HG03558 (cell line): ENCODE measurements around the gene TMCC3.
"Not testable (repeated sequence)": the region's sequence is repeated elsewhere in the genome, so short reads cannot be mapped to it uniquely, and the experiment has no call there.

Experiments used
- ATAC-seq: cut with Tn5 transposase; IDR thresholded peaks from one replicate; pipeline ENCODE4 v1.9.1; 2021; ENCODE audit warnings: moderate number of reproducible peaks; ENCODE audit not compliant: unreplicated experiment; ENCODE audit errors: extremely low read depth

The TMCC3 gene, protein sequence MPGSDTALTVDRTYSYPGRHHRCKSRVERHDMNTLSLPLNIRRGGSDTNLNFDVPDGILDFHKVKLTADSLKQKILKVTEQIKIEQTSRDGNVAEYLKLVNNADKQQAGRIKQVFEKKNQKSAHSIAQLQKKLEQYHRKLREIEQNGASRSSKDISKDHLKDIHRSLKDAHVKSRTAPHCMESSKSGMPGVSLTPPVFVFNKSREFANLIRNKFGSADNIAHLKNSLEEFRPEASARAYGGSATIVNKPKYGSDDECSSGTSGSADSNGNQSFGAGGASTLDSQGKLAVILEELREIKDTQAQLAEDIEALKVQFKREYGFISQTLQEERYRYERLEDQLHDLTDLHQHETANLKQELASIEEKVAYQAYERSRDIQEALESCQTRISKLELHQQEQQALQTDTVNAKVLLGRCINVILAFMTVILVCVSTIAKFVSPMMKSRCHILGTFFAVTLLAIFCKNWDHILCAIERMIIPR

DNA sequence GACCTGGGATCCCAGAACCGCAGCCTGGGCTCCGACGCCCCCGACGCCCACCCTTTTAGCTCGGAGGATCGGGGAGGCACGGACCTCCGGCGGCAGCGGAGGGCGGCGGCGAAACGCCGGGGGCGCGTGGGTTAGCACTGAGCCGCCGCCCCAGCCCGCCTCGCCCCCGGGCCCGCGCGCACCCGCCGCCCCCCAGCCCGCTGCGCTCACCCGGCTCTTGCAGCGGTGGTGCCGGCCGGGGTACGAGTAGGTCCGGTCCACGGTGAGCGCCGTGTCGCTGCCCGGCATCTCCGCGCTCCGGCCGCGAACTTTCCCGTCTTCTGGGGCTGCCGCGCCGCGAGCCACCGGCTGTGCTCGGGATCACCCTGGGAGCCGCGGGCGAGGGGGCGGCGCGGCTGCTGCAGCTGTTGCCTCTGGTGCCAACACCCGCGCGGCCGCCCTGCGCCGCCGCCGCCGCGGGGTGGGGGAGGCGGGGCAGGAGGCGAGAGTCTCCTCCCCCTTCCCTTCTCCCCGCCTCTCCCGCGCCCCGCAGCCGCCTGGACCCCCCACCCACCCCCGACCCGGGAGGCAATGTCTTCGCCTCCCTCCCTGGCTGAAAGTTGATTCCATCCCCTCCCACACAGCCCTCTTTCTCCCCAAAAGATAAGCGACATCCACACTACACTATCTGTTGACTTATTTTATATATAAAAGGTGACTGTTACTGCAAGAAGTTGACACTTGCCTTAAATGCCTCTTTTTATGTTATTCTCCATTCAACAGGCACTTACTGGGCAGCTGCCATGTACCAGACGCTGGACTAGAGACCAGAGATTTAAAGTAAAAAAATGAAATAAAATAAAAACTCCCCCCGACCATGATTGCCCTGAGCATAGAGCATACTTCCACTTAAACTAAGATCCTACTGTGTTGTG lies at the start of gene TMCC3:
TSS of gene TMCC3 (minus strand) at position 415 of the 914 bp plus-strand sequence. CDS start at position 288, 127 bp downstream.
- ATAC-seq, result no peak

DNA sequence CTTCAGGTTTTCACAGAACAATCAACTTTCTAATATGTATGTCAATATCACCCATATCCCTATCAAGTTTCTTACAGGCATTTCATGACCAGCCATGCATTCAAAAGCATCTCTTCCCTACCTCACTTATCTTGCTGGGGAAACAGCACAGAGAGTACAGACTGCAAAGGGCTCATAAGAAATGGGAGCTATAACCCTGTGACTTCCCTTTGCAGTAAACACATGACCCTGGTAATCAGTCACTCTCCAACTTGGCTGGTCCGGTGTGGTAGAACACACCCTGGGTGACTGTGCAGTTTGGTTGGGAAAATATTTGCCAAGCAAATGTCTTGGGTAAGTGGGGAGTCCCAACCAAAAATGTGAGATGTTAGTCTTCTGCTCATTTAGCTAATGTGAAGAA lies 49.4 kb upstream of the TMCC3 start:
- ATAC-seq, result no peak

DNA sequence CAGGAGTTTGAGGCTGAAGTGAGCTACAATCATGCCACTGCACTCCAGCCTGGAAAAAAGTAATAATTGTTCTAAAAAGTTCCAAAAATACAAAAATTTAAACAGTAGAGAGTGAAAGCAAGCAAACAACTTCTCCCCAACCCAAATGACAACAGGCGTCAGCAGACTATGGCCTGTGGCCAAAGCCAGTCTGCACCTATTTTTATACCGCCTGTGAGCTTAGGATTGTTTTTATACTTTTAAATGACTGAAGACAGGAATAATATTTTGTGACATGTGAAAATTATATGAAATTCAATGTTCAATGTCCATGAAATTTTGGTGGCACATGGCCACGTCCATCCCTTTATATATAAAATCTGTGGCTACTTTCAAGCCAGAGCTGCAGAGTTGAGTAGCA lies 48.2 kb upstream of the TMCC3 start:
- ATAC-seq, result no peak

DNA sequence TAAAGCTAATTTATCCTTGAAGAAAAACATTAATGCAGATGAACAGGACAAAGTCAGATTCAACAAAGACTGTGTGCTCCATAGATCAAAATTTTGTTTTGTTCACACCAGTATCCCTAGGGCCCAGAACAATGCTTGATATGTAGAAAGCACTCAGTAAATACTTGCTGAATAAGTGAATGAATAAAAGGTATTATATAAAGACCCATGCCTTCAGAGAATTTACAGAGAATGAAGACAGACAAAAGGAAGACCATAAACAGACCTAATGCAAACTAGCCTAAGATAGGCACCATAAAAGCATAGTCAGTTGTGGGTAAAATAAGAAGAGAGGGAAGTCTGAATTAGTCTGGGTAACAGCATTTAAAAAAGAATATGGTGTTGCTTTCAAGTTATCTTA lies 47.3 kb upstream of the TMCC3 start:
- ATAC-seq, result no peak

DNA sequence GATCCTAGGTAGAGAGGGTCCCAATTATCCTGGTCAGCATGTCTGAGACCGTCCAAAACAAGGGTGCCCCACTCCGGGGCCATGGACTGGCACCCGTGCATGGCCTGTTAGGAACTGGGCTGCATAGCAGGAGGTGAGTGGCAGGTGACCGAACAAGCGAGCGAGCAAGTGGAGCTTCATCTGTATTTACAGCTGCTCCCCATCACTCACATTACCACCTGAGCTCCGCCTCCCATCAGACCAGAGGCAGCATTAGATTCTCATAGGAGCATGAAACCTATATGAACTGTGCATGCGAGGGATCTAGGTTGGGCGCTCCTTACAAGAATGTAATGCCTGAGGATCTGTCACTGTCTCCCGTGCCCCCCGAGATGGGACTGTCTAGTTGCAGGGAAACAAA lies 44.4 kb upstream of the TMCC3 start:
- no peak for ATAC-seq

DNA sequence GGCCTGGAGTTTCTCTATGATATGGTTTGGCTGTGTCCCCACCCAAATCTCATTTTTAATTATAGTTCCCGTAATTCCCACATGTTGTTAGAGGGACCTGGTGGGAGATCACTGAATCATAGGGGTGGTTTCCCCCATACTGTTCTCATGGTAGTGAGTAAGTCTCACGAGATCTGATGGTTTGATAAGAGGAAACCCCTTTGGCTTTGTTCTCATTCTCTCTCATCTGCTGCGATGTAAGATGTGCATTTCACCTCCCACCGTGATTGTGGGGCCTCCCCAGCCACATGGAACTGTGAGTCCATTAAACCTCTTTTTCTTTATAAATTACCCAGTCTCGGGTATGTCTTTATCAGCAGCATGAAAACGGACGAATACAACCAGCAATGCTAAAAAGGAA lies 42.5 kb upstream of the TMCC3 start:
- not testable (repeated sequence) for ATAC-seq

DNA sequence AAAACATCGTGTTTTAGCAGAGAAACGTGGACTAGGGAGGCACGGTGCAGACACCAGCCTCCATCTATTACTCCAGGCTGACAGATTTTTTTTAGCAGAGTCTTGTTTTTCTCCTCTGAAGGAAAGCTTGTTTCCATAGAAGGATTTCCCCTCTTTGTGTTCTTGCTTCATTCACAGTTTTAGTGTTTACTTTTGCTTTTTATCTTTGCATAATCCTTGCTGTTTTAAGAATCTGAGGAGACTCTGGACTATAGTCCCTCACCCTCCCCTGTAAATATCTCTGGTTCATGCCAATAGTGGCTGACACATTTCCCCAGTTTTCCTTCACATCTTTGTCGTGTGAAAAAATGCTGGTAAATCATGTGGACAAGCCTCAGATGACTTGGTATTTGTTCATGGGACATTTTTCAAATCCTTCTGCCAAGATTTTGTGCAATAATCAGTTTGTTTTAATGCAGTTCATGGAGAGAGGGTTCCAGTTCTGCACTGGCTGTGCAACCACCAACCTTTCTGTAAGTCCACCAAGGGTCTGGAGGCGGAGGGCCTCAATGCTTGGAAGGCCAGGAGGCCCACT lies 39.9 kb upstream of the TMCC3 start:
- ATAC-seq, result no peak

DNA sequence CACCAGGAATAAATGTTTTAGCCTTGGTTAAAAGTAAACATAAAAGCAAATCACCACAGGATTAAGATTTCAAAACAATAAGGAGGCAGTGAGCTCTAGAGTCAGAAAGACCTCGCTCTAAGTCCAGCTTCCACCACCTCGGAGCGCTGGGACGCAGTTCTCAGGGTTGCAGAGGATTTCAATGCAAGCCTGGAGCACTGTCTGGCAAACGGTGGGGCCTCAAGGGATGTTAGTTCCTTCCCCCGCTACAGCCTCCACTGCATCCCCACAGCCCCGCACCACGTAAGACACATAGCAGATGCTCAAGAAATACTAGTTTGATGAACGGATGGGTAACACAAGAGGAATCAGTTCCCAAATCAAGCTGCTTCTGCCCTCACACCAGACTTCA lies 39.3 kb upstream of the TMCC3 start:
- ATAC-seq, result no peak

DNA sequence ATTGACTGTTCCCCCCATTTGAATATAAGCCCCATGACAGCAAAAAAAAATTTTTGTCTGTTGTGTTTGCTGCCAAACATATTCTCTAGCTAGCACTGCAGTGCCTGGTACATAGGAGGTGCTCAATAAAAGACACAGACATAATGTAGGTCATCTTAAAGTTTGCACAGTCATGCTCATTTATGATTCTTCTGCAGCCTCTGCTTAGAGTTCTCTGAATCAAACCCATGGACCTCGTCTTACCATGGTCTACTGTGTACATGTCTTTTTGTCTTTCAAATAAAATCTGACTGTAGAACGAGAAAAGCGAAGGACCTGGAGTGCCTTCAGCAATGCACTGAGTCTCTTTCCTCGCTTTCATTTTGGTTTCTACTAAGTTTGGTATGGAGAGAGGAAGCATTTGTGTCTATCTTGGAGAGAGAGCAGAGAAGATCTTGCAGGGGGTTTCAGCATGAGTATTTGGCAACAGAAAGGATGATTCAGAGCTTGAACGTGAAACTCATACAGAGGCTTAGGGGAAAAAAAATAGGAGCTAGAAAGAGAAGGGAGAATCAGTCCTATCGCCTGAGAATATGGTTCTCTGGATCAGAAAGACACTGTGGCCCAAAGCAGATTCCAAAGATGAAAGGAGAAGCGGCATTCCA lies 38.8 kb upstream of the TMCC3 start:
- ATAC-seq, result no peak

DNA sequence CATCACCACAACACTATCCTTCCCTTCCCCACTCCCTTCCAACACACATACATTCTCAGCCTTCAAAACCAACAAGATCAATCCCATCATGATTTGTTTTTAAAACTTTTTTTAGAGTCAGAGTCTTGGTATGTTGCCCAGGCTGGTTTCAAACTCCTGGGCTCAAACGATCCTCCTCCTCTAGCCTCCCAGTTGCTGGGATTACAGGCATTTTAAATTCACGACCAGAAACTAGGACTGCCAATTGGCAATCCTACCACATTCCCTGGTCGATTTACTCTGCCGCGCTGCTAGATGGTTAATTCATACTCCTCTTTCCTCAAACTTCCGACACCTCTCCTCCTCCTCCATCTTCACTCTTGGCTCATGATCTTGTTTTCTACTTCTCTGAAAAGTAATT lies 37.5 kb upstream of the TMCC3 start:
- no peak for ATAC-seq

DNA sequence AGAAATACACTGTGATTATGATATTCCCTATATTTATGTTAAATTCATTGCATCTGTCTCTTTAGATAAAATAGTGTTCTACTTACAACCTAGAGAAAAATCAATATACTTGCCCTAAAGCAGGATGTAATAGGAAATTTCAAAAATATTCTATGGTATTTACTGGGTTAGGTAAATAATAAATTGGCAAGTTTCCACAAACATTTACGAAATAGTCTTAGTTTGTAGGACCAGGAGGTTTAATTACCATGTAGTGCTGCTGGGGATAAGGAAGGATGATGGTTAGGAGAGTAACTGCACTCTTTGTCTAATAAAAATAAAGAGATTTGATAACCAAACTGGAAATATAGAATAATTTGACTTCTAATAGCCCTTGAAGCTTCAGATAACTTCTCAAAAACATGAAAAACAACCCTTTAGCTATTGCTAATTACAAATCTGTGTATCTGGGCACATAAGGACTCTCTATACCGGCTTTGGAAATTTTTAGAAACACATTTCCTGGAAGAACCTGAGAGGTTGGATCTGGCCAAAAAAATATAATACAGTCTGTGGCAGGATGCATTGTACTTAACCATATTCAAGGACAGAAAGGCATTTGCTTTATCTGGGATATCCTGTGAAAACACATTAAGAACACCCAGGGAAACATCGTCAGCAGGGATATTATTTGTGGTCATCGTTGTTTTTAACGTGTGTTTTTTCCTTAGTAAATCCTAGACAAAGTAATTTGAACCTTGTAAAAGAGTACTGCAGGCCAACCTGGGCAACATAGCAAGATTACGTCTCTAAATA lies 36.7 kb upstream of the TMCC3 start:
- no peak for ATAC-seq

DNA sequence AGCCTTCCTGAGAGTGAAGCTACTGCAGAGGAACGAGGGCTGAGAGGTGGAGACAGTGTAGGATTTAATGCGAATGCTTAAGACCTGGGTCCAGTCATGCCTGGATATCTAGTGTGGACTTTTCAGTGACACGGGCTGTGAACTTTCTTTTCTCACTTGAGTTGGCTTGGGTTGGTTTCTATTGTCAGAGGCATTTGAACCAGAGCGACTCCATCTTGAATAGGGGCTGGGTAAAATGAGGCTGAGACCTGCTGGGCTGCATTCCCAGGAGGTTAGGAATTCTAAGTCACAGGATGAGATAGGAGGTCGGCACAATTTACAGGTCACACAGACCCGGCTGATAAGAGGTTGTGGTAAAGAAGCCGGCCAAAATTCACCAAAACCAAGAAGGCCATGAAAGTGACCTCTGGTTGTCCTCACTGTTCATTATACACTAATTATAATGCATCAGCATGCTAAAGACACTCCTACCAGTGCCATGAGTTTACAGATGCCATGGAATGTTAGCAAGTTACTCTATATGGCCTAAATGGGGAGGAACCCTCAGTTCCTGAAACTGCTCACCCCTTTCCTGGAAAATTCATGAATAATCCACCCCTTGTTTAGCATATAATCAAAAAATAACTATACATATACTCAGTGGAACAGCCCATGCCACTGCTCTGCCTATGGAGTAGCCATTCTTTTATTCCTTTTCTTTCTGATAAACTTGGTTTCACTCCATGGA lies 34.2 kb upstream of the TMCC3 start:
- no peak for ATAC-seq

DNA sequence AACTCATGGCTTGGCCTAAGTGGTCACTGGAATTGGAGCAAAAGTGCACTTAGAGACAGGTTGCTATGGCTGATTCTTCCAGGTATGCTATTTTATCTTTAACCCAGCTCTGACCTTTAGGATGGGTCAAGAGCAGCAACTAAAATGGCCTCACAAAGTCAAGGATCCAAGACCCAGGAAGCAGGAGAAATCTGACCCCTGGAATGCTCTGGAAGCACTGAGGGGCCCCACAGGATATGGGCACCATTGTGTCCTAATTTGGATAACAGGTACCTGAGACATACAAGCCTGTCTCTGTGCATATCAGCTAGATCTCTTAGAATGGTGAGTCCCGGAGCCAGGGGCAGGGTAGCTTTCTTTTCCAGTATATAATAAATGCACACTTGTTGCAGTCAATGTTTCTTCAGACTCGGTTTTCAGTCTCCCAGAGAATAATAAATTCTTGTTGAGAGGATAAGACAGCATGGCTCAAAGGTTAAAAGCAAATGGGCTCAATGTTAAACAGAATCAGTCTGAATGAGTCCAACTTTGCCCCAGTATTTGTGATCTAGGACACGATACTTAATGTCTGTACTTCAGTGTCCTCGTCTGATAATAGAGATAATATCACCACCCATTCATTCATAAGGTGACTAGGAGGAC lies 29.3 kb upstream of the TMCC3 start:
- ATAC-seq, result no peak

DNA sequence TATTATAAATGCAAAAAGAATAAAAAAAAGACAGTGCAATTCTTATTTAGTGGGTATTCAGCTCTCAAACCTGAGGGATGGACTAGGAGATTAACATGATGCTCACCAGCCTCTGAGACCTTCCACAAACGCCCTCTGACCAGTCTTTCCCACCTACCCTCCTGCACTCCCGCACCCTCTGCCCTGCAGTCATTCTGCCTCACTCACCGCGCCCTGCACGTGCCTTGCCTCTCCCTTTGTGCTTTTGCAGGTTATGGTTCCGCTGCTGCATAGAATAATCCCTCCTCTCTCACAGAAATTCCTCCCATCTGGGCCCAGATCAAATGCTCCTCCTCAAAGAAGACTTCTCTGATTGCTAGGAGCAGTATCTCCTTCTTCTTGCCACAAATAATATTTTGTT lies 28.5 kb upstream of the TMCC3 start:
- no peak for ATAC-seq

DNA sequence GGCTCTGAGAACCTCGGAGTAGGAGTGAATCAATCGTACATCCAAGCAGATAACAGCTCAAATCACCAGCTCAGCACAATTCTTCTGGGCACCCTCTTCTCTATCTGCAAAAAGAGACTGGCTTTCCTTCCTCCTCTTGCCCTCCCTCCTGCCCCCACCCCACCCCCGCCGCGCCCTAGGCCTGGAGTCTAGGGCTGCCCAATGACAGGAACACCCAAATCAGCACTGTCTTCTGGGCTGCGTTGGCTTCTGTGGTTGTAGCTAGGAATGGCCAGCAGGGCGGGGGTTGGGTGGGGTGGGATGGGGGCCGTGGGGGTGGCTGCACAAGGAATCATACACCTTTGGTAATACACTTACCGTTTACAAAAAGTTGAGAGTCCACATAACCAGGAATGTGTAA lies 28.0 kb upstream of the TMCC3 start:
- no peak for ATAC-seq

DNA sequence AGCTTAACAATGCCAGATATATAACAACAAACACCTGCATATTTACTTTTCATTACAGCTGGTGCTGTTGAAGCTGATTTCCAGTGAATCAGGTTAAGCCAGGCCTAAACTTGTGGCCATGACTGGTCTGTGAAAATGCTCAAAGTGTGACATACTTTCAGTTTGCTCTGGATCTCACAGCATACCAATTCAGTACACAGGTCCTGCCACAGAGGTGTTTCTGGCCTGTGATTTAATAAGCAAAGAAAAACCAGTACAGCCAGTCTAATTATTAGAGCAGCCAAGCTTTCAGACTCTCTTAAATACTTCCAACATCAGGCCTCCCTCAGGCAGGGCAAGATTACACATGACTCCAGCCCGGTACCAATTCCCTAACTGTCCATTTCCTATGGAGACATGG lies 27.4 kb upstream of the TMCC3 start:
- ATAC-seq, result no peak

DNA sequence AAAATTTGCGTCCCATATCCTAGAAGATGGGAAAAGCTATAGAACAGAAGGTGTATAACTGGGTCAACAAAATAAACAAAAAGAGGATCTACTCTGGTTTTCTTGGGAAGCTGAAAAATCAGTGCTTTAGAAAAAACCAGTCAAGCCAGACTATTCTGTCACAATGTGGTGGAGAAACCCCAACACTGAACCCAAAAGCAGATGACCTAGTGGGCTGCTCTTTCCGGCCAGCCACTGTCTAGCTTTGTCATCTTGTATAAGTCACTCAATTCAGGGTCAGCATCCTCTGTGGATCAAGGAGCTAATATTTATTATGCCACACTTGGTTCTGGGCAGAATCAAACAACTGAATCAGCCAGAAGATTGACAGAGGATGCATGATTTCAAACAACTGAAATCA lies 26.6 kb upstream of the TMCC3 start:
- ATAC-seq, result no peak

DNA sequence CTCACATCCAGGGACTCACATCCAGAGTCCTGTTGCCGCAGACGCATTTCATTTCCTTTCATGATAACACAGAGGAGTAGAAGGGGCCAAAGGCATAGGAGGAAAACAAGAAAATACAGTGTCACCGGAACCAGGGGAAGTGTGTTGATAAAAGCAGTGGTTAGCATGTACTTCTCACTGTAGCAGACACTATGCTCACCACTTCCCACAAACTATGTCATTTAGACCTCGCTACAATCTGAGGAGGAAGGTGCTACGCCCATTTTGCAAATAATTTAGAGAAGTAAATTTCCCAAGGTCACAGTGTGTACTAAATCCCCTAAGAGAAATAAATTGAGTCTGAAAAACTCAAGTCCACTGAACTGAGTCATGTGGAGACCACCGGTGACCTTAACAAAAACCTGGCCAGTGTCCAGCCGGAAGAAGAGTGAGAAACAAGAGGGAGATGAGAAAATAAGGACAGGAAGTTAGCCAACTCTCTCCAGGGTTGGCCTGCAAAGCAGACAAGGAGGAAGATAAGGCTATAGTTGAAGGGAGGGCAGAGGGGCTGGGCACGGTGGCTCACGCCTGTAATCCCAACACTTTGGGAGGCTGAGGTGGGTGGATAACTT lies 25.8 kb upstream of the TMCC3 start:
- peak; percentile 58 for ATAC-seq
